SK-N-MC (cell line): ENCODE data around the gene PRKD3.

Experiments used
- EZH2 ChIP-seq: fragments of 200-600 bp; sonication (generic); IDR thresholded peaks from one replicate; pipeline ENCODE4 v1.6.1; 2017; ENCODE audit warnings: antibody characterized with exemption
- POLR2AphosphoS5 ChIP-seq: IDR thresholded peaks from 2 replicates; pipeline ENCODE4 v1.6.1; 2012; ENCODE audit warnings: mild to moderate bottlenecking, low read depth, low read length, borderline replicate concordance

- TF ChIP-seq EZH2 (no peak), POLR2AphosphoS5 (no peak)
Observed at GRCh38 chr2:37361216-37361815, 36.7 kb upstream of the PRKD3 start.
